WERI-Rb-1 (cell line): ENCODE results near the gene CDC42SE2.

Source experiments
- DNase-seq: peaks from one replicate; pipeline ENCODE4 v3.0.0-alpha.2; 2020
- H3K27ac ChIP-seq: fragments of 250-450 bp; sonication (Bioruptor Pico); 2 replicates; pipeline ENCODE4 v1.5.1; 2020; ENCODE audit warnings: mild to moderate bottlenecking, moderate library complexity
- H3K27me3 ChIP-seq: fragments of 250-450 bp; sonication (Bioruptor Pico); 2 replicates; pipeline ENCODE4 v1.5.1; 2021; ENCODE audit warnings: mild to moderate bottlenecking, low read depth, moderate library complexity; ENCODE audit not compliant: insufficient read depth, severe bottlenecking
- H3K36me3 ChIP-seq: fragments of 250-450 bp; sonication (Bioruptor Pico); 2 replicates; pipeline ENCODE4 v1.5.1; 2020; ENCODE audit warnings: mild to moderate bottlenecking, moderate library complexity
- H3K4me3 ChIP-seq: 2 replicates; pipeline ENCODE4 v1.5.1; 2011; ENCODE audit warnings: low read depth, mild to moderate bottlenecking, control low read depth, low read length
- H3K9me3 ChIP-seq: fragments of 250-450 bp; sonication (Bioruptor Pico); 2 replicates; pipeline ENCODE4 v1.5.1; 2021; ENCODE audit warnings: mild to moderate bottlenecking, moderate library complexity; ENCODE audit not compliant: severe bottlenecking
- CTCF ChIP-seq: IDR thresholded peaks from 2 replicates; pipeline ENCODE4 v1.5.1; 2011; ENCODE audit warnings: low read depth, mild to moderate bottlenecking, control low read depth, inconsistent platforms, low read length

The CDC42SE2 gene

GRCh38 chr5:131254741-131255140 is 9.1 kb upstream of the CDC42SE2 start:
- Histone ChIP-seq H3K4me3 (no peak overlapping the region), H3K36me3 (no peaks in the 10 kb centered on the region), H3K27me3 (no peaks in the 10 kb centered on the region), H3K27ac (no peak overlapping the region), H3K9me3 (no peaks in the 10 kb centered on the region)
- DNase-seq, result no peak
- TF ChIP-seq CTCF, result no peak

- Histone ChIP-seq H3K9me3 (no peaks in the 10 kb centered on the region), H3K36me3 (no peaks in the 10 kb centered on the region), H3K27ac (no peak overlapping the region), H3K27me3 (no peaks in the 10 kb centered on the region), H3K4me3 (no peak overlapping the region)
- TF ChIP-seq CTCF, result no peak
- no peak for DNase-seq
Observed at GRCh38 chr5:131256507-131256823, 7.4 kb upstream of the CDC42SE2 start.

GRCh38 chr5:131258733-131259132 is 5.1 kb upstream of the CDC42SE2 start:
- no peak overlapping the region for H3K4me3 ChIP-seq

GRCh38 chr5:131259326-131259725 is 4.5 kb upstream of the CDC42SE2 start:
- Histone ChIP-seq H3K27ac (no peak overlapping the region), H3K36me3 (no peaks in the 10 kb centered on the region), H3K4me3 (no peak overlapping the region), H3K9me3 (no peaks in the 10 kb centered on the region), H3K27me3 (no peaks in the 10 kb centered on the region)
- no peak for DNase-seq
- no peak for TF ChIP-seq CTCF

More at GRCh38 chr5:131258733-131259132, 5.1 kb upstream of the CDC42SE2 start:
- Histone ChIP-seq H3K27me3 (no peaks in the 10 kb centered on the region), H3K36me3 (no peaks in the 10 kb centered on the region), H3K9me3 (no peaks in the 10 kb centered on the region), H3K27ac (no peak overlapping the region)
- TF ChIP-seq CTCF, result no peak
- no peak for DNase-seq

- no peak for DNase-seq
- Histone ChIP-seq H3K9me3 (no peaks in the 10 kb centered on the region), H3K4me3 (no peak overlapping the region), H3K36me3 (no peaks in the 10 kb centered on the region), H3K27ac (no peak overlapping the region), H3K27me3 (no peaks in the 10 kb centered on the region)
- no peak for TF ChIP-seq CTCF
Observed at GRCh38 chr5:131260895-131261294, 3.0 kb upstream of the CDC42SE2 start.

- Histone ChIP-seq H3K9me3 (no peaks in the 10 kb centered on the region), H3K36me3 (no peaks in the 10 kb centered on the region), H3K4me3 (no peak overlapping the region), H3K27ac (no peak overlapping the region), H3K27me3 (no peaks in the 10 kb centered on the region)
- TF ChIP-seq CTCF, result no peak
- no peak for DNase-seq
Observed at GRCh38 chr5:131261483-131261882, 2.4 kb upstream of the CDC42SE2 start.
